Esophagus muscularis mucosa (tissue), 3 donors: ENCODE data around the gene CSMD2.

Experiments used
- POLR2A ChIP-seq: fragments of 450-650 bp; IDR thresholded peaks from one replicate; pipeline ENCODE4 v1.6.1; 2017; ENCODE audit warnings: antibody characterized with exemption, moderate library complexity, mild to moderate bottlenecking, low read depth
- POLR2AphosphoS5 ChIP-seq, 2 donors: sonication (generic); formaldehyde crosslinking; IDR thresholded peaks; one replicate each; pipeline ENCODE4 v1.6.1; 2017; ENCODE audit warnings: antibody characterized with exemption in 2 of 2
- TF ChIP-seq, protein P1 (sequence below), 3 experiments: fragments of 200-600 bp in 2 of 3; fragments of 450-650 bp in 1 of 3; sonication (generic) in 2 of 3; IDR thresholded peaks; one replicate each; pipeline ENCODE4 v1.5.1; 2017 to 2019; ENCODE audit warnings: antibody characterized with exemption in 3 of 3, mild to moderate bottlenecking in 2 of 3, moderate library complexity in 1 of 3

DNA sequence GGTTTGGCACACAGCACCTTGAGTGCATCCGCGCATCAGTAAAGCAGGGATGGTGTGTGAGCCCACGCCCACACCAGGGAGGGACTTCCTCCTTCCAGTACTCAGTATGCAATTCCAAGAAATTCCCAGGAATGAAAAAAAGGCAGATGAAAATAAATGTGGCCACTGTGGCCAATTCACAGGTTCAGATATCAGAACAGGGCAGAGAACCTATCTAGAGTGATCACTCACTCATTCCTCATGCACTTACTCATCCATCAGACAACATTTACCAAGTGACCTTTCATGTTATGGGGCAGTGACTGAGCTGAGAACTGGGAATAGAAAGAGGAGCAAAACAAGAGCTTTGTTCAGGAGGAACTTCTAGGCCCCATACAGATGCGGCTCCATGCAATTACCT is 578.9 kb downstream of the CSMD2 start:
- no peak for TF ChIP-seq POLR2AphosphoS5 (IDR thresholded peaks at IDR 0.05)
- TF ChIP-seq, protein P1, sequence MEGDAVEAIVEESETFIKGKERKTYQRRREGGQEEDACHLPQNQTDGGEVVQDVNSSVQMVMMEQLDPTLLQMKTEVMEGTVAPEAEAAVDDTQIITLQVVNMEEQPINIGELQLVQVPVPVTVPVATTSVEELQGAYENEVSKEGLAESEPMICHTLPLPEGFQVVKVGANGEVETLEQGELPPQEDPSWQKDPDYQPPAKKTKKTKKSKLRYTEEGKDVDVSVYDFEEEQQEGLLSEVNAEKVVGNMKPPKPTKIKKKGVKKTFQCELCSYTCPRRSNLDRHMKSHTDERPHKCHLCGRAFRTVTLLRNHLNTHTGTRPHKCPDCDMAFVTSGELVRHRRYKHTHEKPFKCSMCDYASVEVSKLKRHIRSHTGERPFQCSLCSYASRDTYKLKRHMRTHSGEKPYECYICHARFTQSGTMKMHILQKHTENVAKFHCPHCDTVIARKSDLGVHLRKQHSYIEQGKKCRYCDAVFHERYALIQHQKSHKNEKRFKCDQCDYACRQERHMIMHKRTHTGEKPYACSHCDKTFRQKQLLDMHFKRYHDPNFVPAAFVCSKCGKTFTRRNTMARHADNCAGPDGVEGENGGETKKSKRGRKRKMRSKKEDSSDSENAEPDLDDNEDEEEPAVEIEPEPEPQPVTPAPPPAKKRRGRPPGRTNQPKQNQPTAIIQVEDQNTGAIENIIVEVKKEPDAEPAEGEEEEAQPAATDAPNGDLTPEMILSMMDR (IDR thresholded peaks at IDR 0.05): no peak
- TF ChIP-seq POLR2A: no peak
